HG02571 (cell line): ENCODE results near the gene C10orf67.
"Not testable (repeated sequence)": the region's sequence is repeated elsewhere in the genome, so short reads cannot be mapped to it uniquely, and the experiment has no call there.

Experiments used
- ATAC-seq: cut with Tn5 transposase; IDR thresholded peaks from one replicate; pipeline ENCODE4 v1.9.1; 2021; ENCODE audit warnings: mild to moderate bottlenecking, moderate library complexity; ENCODE audit not compliant: unreplicated experiment

Gene C10orf67

GRCh38 chr10:23362879-23363792, 18.5 kb upstream of the C10orf67 start:
- ATAC-seq, result peak; percentile 49

GRCh38 chr10:23362069-23362830, 17.7 kb upstream of the C10orf67 start:
- ATAC-seq, result peak; percentile 41

GRCh38 chr10:23361665-23362064, 17.1 kb upstream of the C10orf67 start:
- ATAC-seq, result no peak

- ATAC-seq, result no peak
Observed at GRCh38 chr10:23359692-23360380, 15.2 kb upstream of the C10orf67 start.

GRCh38 chr10:23358357-23358756, 13.8 kb upstream of the C10orf67 start:
- no peak for ATAC-seq

- ATAC-seq, result no peak
Observed at GRCh38 chr10:23354630-23355279, 10.2 kb upstream of the C10orf67 start.

GRCh38 chr10:23351926-23352519, 7.4 kb upstream of the C10orf67 start:
- ATAC-seq, result no peak

GRCh38 chr10:23350706-23351105, 6.1 kb upstream of the C10orf67 start:
- ATAC-seq, result not testable (repeated sequence)

GRCh38 chr10:23345861-23346260, 1.3 kb upstream of the C10orf67 start:
- ATAC-seq, result no peak

- no peak for ATAC-seq
Observed at GRCh38 chr10:23343591-23344240, 881 bp downstream of the C10orf67 start.

GRCh38 chr10:23342213-23342884, 2.2 kb downstream of the C10orf67 start:
- no peak for ATAC-seq

- ATAC-seq, result no peak
Observed at GRCh38 chr10:23341004-23341403, 3.6 kb downstream of the C10orf67 start.

- ATAC-seq, result no peak
Observed at GRCh38 chr10:23340354-23340753, 4.2 kb downstream of the C10orf67 start.

- ATAC-seq, result no peak
Observed at GRCh38 chr10:23338886-23339285, 5.7 kb downstream of the C10orf67 start.

GRCh38 chr10:23338155-23338828, 6.3 kb downstream of the C10orf67 start:
- ATAC-seq, result no peak

- no peak for ATAC-seq
Observed at GRCh38 chr10:23337616-23338015, 7.0 kb downstream of the C10orf67 start.

GRCh38 chr10:23331567-23332301, 12.9 kb downstream of the C10orf67 start:
- ATAC-seq, result no peak

- ATAC-seq, result no peak
Observed at GRCh38 chr10:23330948-23331347, 13.6 kb downstream of the C10orf67 start.
